ENCODE results near the gene KCNJ18.
"Not testable (repeated sequence)": the region's sequence is repeated elsewhere in the genome, so short reads cannot be mapped to it uniquely, and the experiment has no call there.

KCNJ18 gene

GRCh38 chr17:21705021-21705601 is 12.8 kb downstream of the KCNJ18 start:
- DNase-seq: no peak

- not testable (repeated sequence) for DNase-seq
Observed at GRCh38 chr17:21705746-21706145, 13.4 kb downstream of the KCNJ18 start.

GRCh38 chr17:21706546-21706945 is 14.2 kb downstream of the KCNJ18 start:
- not testable (repeated sequence) for DNase-seq

GRCh38 chr17:21707131-21707530 is 14.8 kb downstream of the KCNJ18 start:
- not testable (repeated sequence) for DNase-seq

DNA sequence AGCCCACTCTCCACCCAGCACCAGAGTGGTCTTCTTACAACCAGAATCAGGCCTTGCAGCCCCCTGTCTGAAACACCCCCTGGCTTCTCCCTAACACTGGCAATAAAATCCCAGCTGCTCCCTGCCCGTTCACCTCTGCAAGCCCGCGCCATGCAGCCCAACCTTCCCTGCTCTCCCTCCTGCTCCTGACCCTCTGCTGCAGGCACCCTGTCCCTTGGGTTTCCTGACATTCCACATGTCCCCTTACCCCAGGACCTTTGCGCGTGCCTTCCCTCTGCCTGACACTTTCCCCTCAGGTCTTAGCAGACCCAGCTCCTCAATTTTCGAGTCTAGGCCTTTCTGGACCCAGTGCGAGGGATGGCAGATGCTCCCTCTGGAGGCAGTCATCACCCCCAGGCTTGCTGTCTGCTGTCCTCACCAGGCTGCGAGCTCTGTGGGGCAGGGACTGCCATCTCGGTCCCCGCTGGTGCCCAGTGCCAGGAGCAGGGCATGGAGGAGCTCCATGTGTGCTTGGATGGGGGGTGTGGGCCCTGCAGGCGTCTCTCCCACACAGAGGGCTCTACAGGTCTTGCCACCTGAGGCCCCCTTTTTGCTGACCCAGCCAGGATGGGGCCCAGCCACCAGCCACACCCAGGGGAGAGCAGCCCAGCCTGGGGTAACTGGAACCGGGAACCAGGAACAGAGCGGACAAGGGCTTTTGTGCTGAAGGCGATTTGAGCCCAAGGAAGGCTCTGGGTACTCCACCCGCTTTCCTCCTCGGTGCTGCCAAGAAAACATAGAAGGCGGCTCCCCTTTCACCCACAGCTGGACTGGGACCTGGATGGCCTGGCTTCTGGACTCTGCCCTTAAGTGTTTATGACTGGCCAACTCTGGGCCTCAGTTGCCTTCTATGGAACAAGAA is 15.6 kb downstream of the KCNJ18 start:
- DNase-seq: not testable (repeated sequence)

- DNase-seq: not testable (repeated sequence)
Observed at GRCh38 chr17:21708612-21709535, 16.6 kb downstream of the KCNJ18 start.

DNA sequence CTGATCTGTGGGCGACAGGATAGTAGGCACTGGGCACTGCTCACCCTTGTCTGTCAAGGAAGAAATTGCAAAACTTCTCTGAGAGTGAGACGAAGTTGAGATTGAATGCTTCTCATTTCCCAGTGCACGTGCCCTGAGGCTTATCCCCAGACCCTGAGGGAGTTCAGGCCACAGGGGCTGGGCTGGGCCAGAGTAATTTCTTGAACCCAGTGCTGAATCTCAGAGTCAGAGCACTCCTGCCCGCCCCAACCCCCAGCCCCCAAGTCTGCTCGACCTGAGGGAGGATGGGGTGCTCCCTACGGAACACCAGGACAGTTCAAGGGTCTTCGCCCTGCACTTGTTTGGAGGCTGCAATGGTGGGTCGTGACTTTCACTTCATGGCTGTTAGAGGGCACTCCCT is 17.7 kb downstream of the KCNJ18 start:
- not testable (repeated sequence) for DNase-seq

DNA sequence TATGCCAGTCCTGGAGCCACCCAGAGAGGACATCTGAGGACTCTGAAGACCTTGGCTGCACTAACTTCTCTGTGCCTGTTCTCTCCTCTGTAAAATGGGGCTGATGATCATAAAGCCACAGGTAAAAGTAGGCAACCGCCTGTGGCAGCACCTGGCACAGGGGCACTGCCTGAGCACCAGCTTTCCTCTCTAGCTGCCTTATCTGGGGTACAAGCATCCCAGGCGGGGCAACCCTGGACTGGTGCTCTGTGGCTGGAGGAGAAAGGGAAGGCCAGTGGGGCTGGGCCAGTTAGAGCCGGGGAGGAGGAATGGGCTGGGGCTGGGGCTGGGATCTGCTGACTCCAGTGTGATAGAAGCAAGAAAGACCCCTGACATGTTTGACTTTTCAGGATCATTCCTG is 18.2 kb downstream of the KCNJ18 start:
- not testable (repeated sequence) for DNase-seq

- no peak for DNase-seq
Observed at GRCh38 chr17:21711182-21711581, 18.9 kb downstream of the KCNJ18 start.

GRCh38 chr17:21713020-21713419 is 20.7 kb downstream of the KCNJ18 start:
- DNase-seq: not testable (repeated sequence)

DNA sequence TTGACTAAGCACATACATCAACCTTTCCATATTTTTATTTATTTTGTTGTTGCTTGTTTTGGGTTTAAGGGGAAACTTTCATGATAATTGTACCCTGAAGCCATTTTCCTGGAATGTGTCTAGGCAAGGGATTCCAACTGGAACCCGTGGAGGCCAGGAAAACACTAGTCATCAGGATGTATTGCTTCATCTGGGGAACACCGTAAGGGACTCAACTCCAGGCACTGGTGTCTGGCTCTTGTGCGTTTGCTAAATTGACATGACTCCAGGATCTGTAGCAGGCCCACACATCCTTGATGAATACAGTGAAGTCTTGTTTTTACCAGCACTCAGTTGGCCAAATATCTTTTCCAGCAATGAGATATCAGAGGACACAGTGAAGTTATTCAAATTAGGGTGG is 21.3 kb downstream of the KCNJ18 start:
- DNase-seq: not testable (repeated sequence)

DNA sequence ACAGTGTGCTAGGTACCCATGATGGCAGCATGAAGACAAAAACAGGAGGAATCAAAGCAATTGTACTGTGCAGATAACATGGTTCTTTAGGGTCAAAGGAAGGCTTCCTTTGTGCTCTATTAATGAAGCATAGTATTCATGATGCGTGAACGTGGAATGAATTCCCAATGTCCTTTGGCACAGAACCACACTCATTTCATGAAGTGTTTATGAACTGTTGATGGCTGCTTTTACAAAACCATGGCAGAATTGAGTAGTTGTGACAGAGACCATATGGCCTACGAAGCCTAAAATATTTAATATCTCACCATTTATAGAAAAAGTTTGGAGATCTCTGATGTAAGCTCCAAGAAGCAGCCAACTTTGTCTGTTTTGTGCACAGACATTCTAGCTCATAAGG is 22.4 kb downstream of the KCNJ18 start:
- DNase-seq: not testable (repeated sequence)

GRCh38 chr17:21715877-21716276 is 23.6 kb downstream of the KCNJ18 start:
- not testable (repeated sequence) for DNase-seq

GRCh38 chr17:21718971-21719370 is 26.6 kb downstream of the KCNJ18 start:
- not testable (repeated sequence) for DNase-seq

DNA sequence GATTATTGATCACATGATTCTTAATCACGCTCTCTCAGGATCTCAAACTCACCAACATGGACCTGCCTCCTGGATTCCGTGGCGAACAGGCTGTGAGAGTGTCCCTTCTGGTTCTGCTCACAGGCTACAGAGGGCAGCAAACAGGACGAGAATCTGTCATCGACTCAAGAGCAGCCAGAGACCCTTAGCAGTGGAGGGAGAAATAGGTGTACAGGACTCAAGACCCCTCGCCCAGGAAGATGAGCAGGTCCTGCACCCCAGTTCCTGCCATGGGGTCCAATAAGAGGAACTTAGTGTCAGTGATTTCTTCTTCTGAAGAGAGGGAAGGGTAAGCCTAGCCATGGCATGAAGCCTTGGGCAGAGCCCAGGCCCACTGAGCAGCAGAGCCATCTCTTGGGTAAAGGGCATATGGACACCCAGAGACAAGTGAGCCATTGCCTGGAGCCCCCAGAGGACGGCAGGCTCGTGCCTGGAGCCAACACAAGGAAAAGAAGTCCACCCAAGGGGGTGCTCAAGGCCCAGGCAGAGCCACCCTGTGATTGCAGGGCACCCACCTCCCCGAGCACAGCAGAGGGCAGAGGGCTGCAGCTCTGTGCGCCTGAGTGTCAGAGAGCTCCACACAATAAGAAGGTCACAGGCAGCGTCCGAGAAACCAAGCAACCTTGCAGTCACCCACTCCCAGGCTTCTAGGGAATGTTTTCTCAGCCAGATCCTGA is 27.3 kb downstream of the KCNJ18 start:
- DNase-seq: not testable (repeated sequence)

- not testable (repeated sequence) for DNase-seq
Observed at GRCh38 chr17:21720566-21720965, 28.2 kb downstream of the KCNJ18 start.

DNA sequence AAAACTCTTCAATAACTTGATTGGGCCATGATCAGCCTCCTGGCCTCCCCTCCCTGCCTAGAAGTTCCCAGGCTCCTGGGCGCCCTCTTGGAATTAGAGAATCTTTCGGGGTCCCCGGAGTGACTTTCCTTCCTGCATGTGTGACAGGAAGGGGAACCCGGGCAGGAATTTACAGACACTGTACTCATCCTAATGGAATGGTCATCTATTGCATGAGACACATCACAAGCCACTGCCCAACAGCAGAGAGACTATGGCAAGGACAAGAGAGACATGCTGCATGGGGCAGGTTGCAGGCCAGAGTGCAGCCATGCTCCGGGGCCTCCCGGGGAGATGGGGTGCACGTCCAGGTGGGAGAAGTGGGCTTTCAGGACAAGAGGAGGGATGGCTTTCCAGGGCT is 29.9 kb downstream of the KCNJ18 start:
- not testable (repeated sequence) for DNase-seq

- not testable (repeated sequence) for DNase-seq
Observed at GRCh38 chr17:21724216-21725006, 32.1 kb downstream of the KCNJ18 start.

DNA sequence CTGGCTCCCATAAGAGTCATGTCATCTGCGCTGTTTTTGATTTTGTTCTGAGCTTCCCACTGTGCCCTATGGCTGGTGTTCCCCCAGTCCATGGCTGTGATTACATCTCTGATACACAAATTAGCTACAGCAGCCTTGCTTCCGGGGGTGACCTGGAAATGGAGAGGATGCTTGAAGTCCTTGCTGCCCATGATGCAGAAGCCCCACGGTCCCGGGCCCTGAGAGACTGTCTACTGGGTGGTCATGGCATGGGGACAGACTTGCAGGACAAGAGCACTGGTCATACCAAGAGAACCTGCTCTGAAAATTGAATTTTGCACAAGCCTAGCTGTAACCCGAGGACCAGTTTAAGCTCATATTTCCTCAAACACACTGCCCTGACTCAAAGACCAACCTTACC is 38.8 kb downstream of the KCNJ18 start:
- DNase-seq: not testable (repeated sequence)

GRCh38 chr17:21733931-21734330 is 41.6 kb downstream of the KCNJ18 start:
- not testable (repeated sequence) for DNase-seq

GRCh38 chr17:21735814-21736213 is 43.5 kb downstream of the KCNJ18 start:
- DNase-seq: not testable (repeated sequence)
